Stimulated activated naive B cell treated with anti-CD40 and anti-IgM and Interleukin-4, amounts not matched to agents 10 μg/mL and 1 μg/mL and 100 μg/mL, for 72 hours (primary cell): ENCODE results near the gene AP1G2.
"Not testable (repeated sequence)": the region's sequence is repeated elsewhere in the genome, so short reads cannot be mapped to it uniquely, and the experiment has no call there.

ENCODE experiments used
- ATAC-seq, 2 donors: fragments of 150-1000 bp; cut with Tn5 transposase; replicated peaks; 2 replicates each; pipeline ENCODE4 v1.10.0; 2021; ENCODE audit warnings: moderate library complexity in 1 of 2
- DNase-seq: peaks from one replicate; pipeline ENCODE4 v3.0.0; 2021
- H3K27ac Mint-ChIP-seq: one replicate; pipeline ENCODE4 v1.8.0; 2022; ENCODE audit warnings: mild to moderate bottlenecking, mixed read lengths
- H3K27me3 Mint-ChIP-seq, 2 donors: one replicate each; pipeline ENCODE4 v1.8.0; 2022; ENCODE audit warnings: mixed read lengths in 2 of 2
- H3K36me3 Mint-ChIP-seq, 2 donors: one replicate each; pipeline ENCODE4 v1.8.0; 2022; ENCODE audit warnings: mixed read lengths in 2 of 2, mild to moderate bottlenecking in 1 of 2
- H3K4me1 Mint-ChIP-seq, 2 donors: one replicate each; pipeline ENCODE4 v1.8.0; 2022; ENCODE audit warnings: mixed read lengths in 2 of 2, mild to moderate bottlenecking in 1 of 2
- H3K4me3 Mint-ChIP-seq, 2 donors: one replicate each; pipeline ENCODE4 v1.8.0; 2022; ENCODE audit warnings: mild to moderate bottlenecking in 2 of 2, mixed read lengths in 2 of 2, moderate library complexity in 1 of 2
- H3K9me3 Mint-ChIP-seq, 2 donors: one replicate each; pipeline ENCODE4 v1.8.0; 2022; ENCODE audit warnings: mixed read lengths in 2 of 2, mild to moderate bottlenecking in 1 of 2

Gene AP1G2, protein sequence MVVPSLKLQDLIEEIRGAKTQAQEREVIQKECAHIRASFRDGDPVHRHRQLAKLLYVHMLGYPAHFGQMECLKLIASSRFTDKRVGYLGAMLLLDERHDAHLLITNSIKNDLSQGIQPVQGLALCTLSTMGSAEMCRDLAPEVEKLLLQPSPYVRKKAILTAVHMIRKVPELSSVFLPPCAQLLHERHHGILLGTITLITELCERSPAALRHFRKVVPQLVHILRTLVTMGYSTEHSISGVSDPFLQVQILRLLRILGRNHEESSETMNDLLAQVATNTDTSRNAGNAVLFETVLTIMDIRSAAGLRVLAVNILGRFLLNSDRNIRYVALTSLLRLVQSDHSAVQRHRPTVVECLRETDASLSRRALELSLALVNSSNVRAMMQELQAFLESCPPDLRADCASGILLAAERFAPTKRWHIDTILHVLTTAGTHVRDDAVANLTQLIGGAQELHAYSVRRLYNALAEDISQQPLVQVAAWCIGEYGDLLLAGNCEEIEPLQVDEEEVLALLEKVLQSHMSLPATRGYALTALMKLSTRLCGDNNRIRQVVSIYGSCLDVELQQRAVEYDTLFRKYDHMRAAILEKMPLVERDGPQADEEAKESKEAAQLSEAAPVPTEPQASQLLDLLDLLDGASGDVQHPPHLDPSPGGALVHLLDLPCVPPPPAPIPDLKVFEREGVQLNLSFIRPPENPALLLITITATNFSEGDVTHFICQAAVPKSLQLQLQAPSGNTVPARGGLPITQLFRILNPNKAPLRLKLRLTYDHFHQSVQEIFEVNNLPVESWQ

GRCh38 chr14:23567186-23568020 is at the start of gene AP1G2:
Gene AP1G2 (minus strand): TSS chr14:23567791. CDS start chr14:23567314, 477 bp downstream.
- Mint-ChIP-seq H3K9me3 (no peaks in the 10 kb centered on the region), H3K27me3 (peaks cover 11 to 14% of the 10 kb centered on the region in 2 donors), H3K4me1 (peaks cover 33 to 37% of the 10 kb centered on the region in 2 donors), H3K36me3 (peaks cover 19 to 29% of the 10 kb centered on the region in 2 donors), H3K4me3 (peak within 1 kb of the TSS; percentile 96 to 98), H3K27ac (peak within 1 kb of the TSS; percentile 98)
- DNase-seq (peak; percentile 89), ATAC-seq (peak; percentile 96)

DNA sequence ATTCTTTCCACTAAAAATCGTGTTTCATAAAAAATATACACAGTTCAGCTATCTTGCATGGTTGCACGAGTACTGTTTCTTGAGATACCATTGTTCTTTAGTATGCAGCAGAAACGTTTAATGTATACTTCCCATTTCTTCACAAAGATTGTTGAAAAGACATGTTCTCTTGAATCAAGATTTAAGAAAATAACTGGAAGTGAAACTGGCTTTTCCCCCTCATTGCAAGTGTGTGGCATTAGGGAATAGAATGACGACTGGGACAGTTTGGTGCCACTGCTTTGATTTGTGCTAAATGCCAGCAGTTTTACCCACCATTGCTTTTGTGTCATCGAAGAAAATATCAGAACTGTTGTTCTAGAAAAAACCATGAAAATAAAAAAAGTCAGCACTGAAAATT is 48.3 kb upstream of the AP1G2 start:
- DNase-seq (no peak), ATAC-seq (peak in 1 of 2 donors; percentile 18)
- H3K9me3 Mint-ChIP-seq, result no peaks in the 10 kb centered on the region
- H3K4me1 Mint-ChIP-seq, result peaks cover 3 to 11% of the 10 kb centered on the region in 2 donors
- no peak overlapping the region for H3K4me3 Mint-ChIP-seq
- no peak overlapping the region for H3K27ac Mint-ChIP-seq
- H3K27me3 Mint-ChIP-seq, result peaks cover 33 to 34% of the 10 kb centered on the region in 2 donors
- no peaks in the 10 kb centered on the region for H3K36me3 Mint-ChIP-seq

GRCh38 chr14:23614395-23614828 is 46.8 kb upstream of the AP1G2 start:
- no peak overlapping the region for H3K27ac Mint-ChIP-seq
- peaks cover 21 to 25% of the 10 kb centered on the region in 2 donors for H3K27me3 Mint-ChIP-seq
- ATAC-seq (no peak), DNase-seq (no peak)
- no peaks in the 10 kb centered on the region for H3K9me3 Mint-ChIP-seq
- no peaks in the 10 kb centered on the region for H3K36me3 Mint-ChIP-seq
- H3K4me1 Mint-ChIP-seq, result peaks cover 3 to 11% of the 10 kb centered on the region in 2 donors
- H3K4me3 Mint-ChIP-seq, result no peak overlapping the region

GRCh38 chr14:23613242-23614070 is 45.9 kb upstream of the AP1G2 start:
- DNase-seq (no peak), ATAC-seq (no peak)
- no peaks in the 10 kb centered on the region for H3K36me3 Mint-ChIP-seq
- H3K27ac Mint-ChIP-seq, result no peak overlapping the region
- peaks cover 0 to 2% of the 10 kb centered on the region in 2 donors for H3K9me3 Mint-ChIP-seq
- peaks cover 2% of the 10 kb centered on the region in 2 donors for H3K4me1 Mint-ChIP-seq
- peaks cover 19 to 24% of the 10 kb centered on the region in 2 donors for H3K27me3 Mint-ChIP-seq
- H3K4me3 Mint-ChIP-seq, result no peak overlapping the region

- peaks cover 19 to 21% of the 10 kb centered on the region in 2 donors for H3K27me3 Mint-ChIP-seq
- peaks cover 0 to 2% of the 10 kb centered on the region in 2 donors for H3K9me3 Mint-ChIP-seq
- H3K27ac Mint-ChIP-seq, result no peak overlapping the region
- no peak for DNase-seq
- no peaks in the 10 kb centered on the region for H3K36me3 Mint-ChIP-seq
- H3K4me3 Mint-ChIP-seq, result no peak overlapping the region
- ATAC-seq, result no peak
- H3K4me1 Mint-ChIP-seq, result no peaks in the 10 kb centered on the region
Observed at GRCh38 chr14:23612802-23613201, 45.2 kb upstream of the AP1G2 start.

GRCh38 chr14:23612354-23612732 is 44.8 kb upstream of the AP1G2 start:
- peaks cover 0 to 2% of the 10 kb centered on the region in 2 donors for H3K9me3 Mint-ChIP-seq
- H3K27me3 Mint-ChIP-seq, result peaks cover 21 to 22% of the 10 kb centered on the region in 2 donors
- no peak for ATAC-seq
- H3K4me3 Mint-ChIP-seq, result no peak overlapping the region
- H3K36me3 Mint-ChIP-seq, result no peaks in the 10 kb centered on the region
- H3K27ac Mint-ChIP-seq, result no peak overlapping the region
- no peak for DNase-seq
- no peaks in the 10 kb centered on the region for H3K4me1 Mint-ChIP-seq

GRCh38 chr14:23610815-23611289 is 43.3 kb upstream of the AP1G2 start:
- Mint-ChIP-seq H3K36me3 (no peaks in the 10 kb centered on the region), H3K27me3 (peaks cover 25% of the 10 kb centered on the region in 2 donors), H3K9me3 (peaks cover 0 to 2% of the 10 kb centered on the region in 2 donors), H3K27ac (no peak overlapping the region), H3K4me3 (no peak overlapping the region), H3K4me1 (peaks cover 4 to 7% of the 10 kb centered on the region in 2 donors)
- no peak for ATAC-seq
- no peak for DNase-seq

DNA sequence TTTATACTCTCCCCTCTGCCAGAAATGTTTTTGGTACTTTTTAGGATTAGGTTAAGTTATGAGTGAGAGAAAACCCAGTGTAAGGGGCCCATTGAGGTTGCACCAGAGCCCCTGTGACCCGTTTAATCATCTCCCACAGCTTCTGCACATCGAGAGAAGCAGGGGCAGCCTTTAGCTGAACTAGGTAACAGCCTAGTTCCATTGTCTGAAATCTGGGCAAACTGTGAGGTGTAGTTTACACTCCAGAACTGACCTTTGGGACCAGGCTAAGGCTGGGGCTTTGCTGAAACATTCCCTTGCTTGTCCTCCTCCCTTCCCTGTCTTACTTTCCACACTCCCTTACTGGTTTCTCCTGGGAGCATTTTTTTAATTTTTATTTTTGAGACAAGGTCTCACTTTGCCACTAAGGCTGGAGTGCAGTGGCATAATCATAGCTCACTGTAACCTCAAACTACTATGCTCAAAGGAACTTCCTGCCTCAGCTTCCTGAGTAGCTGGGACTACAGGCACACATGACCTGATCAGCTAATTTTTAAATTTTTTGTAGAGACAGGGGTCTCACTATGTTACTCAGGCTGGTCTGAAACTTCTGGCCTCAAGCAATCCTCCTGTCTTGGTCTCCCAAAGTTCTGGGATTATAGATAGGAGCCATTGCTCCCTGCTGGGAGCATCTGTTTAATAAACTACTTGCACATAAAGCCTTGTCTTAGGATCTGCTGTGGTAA is 42.7 kb upstream of the AP1G2 start:
- Mint-ChIP-seq H3K4me1 (peaks cover 8 to 12% of the 10 kb centered on the region in 2 donors), H3K36me3 (no peaks in the 10 kb centered on the region), H3K9me3 (peaks cover 0 to 2% of the 10 kb centered on the region in 2 donors), H3K27me3 (peaks cover 25% of the 10 kb centered on the region in 2 donors), H3K27ac (no peak overlapping the region), H3K4me3 (no peak overlapping the region)
- DNase-seq, result no peak
- ATAC-seq, result no peak

DNA sequence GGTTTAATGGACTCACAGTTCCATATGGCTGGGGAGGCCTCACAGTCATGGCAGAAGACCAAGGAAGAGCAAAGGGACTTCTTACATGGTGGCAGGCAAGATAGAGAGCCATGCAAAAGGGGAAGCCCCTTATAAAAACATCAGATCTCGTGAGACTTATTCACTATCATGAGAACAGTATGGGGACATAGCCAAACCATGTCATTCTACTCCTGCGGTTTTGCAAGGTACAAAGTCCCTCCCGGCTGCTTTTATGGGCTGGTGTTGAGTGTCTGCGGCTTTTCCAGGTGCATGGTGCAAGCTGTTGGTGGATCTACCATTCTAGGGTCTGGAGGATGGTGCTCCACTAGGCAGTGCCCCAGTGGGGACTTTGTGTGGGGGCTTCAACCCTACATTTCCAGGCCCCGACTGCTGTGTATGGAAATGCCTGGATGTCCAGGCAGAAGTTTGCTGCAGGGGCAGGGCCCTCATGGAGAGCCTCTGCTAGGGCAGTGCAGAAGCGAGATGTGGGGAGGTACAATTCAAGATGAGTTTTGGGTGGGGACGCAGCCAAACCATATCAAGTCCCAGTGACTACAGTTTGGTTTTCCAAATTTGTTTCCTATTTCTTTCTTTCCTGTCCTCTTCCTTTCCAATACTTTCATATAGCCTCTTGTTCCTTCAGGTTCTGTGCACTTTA is 42.0 kb upstream of the AP1G2 start:
- H3K36me3 Mint-ChIP-seq, H3K27ac Mint-ChIP-seq, H3K9me3 Mint-ChIP-seq, H3K4me3 Mint-ChIP-seq, ATAC-seq, DNase-seq: not testable (repeated sequence)
- peaks cover 21 to 24% of the 10 kb centered on the region in 2 donors for H3K27me3 Mint-ChIP-seq
- H3K4me1 Mint-ChIP-seq, result peaks cover 8 to 12% of the 10 kb centered on the region in 2 donors

DNA sequence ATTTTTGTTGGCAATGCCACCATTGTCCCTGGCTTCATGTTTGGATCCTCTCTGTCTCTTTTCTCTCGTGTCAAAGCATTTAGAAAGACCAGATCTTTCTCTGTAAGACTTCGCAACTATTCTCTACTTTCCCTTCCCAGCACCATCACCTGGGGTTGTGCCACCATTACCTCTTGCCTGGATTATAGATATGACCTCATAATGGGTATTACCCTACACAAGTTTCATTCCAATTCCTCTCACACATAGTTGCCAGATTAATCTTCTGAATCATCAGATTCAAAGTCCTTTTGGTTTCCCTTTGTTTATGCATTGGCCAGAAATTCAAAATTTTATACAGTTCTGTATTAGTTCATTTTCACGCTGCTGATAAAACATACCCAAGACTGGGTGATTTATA is 41.4 kb upstream of the AP1G2 start:
- Mint-ChIP-seq H3K27ac (no peak overlapping the region), H3K4me3 (no peak overlapping the region), H3K9me3 (peaks cover 0 to 2% of the 10 kb centered on the region in 2 donors), H3K27me3 (peaks cover 15 to 18% of the 10 kb centered on the region in 2 donors), H3K4me1 (peaks cover 8 to 12% of the 10 kb centered on the region in 2 donors), H3K36me3 (no peaks in the 10 kb centered on the region)
- DNase-seq, result no peak
- no peak for ATAC-seq

- H3K4me3 Mint-ChIP-seq, result no peak overlapping the region
- H3K27ac Mint-ChIP-seq, result no peak overlapping the region
- H3K36me3 Mint-ChIP-seq, result no peaks in the 10 kb centered on the region
- DNase-seq (no peak), ATAC-seq (no peak)
- peaks cover 8 to 12% of the 10 kb centered on the region in 2 donors for H3K4me1 Mint-ChIP-seq
- peaks cover 0 to 2% of the 10 kb centered on the region in 2 donors for H3K9me3 Mint-ChIP-seq
- peaks cover 12 to 15% of the 10 kb centered on the region in 2 donors for H3K27me3 Mint-ChIP-seq
Observed at GRCh38 chr14:23608454-23608853, 40.9 kb upstream of the AP1G2 start.

- peak overlapping the region; percentile 25 for H3K27ac Mint-ChIP-seq
- no peaks in the 10 kb centered on the region for H3K36me3 Mint-ChIP-seq
- H3K4me1 Mint-ChIP-seq, result peaks cover 8 to 12% of the 10 kb centered on the region in 2 donors
- H3K27me3 Mint-ChIP-seq, result peaks cover 8 to 11% of the 10 kb centered on the region in 2 donors
- peaks cover 0 to 2% of the 10 kb centered on the region in 2 donors for H3K9me3 Mint-ChIP-seq
- peak; percentile 6 for DNase-seq
- ATAC-seq, result peak; percentile 84 to 93
- H3K4me3 Mint-ChIP-seq, result no peak overlapping the region
Observed at GRCh38 chr14:23605931-23606585, 38.5 kb upstream of the AP1G2 start.
